GM23338 (cell line): ENCODE results near the gene FBXO24. TPM values are rescaled to one million over a fixed set of nuclear protein-coding genes. Genes with fewer than 3 reads are reported as not detected.

ENCODE experiments used
- ATAC-seq: fragments of 200-7000 bp; cut with Tn5 transposase; 3 replicates; pipeline ENCODE4 v1.9.1; 2020
- DNase-seq: peaks from one replicate; pipeline ENCODE4 v3.0.0-alpha.2; 2015; ENCODE audit warnings: low spot score
- H2AFZ ChIP-seq: fragments of 200-600 bp; sonication (generic); 2 replicates; pipeline ENCODE4 v1.8.0; 2016; ENCODE audit warnings: antibody characterized with exemption, mild to moderate bottlenecking, moderate library complexity
- H3F3A ChIP-seq: fragments of 200-600 bp; sonication (generic); replicated peaks from 2 replicates; pipeline ENCODE4 v1.8.0; 2017; ENCODE audit warnings: antibody characterized with exemption, mixed run types, low read depth
- H3K27ac ChIP-seq: fragments of 200-600 bp; sonication (generic); 2 replicates; pipeline ENCODE4 v1.6.1; 2016; ENCODE audit warnings: low read depth
- H3K27me3 ChIP-seq: fragments of 200-600 bp; sonication (generic); 2 replicates; pipeline ENCODE4 v1.8.0; 2016; ENCODE audit warnings: mild to moderate bottlenecking, mixed run types, moderate library complexity; ENCODE audit not compliant: insufficient read depth
- H3K36me3 ChIP-seq: fragments of 200-600 bp; sonication (generic); 2 replicates; pipeline ENCODE4 v1.8.0; 2016; ENCODE audit warnings: mild to moderate bottlenecking; ENCODE audit not compliant: insufficient read depth
- H3K4me1 ChIP-seq: fragments of 200-600 bp; sonication (generic); 2 replicates; pipeline ENCODE4 v1.8.0; 2016; ENCODE audit warnings: mild to moderate bottlenecking, moderate library complexity; ENCODE audit not compliant: insufficient read depth
- H3K4me2 ChIP-seq: fragments of 200-600 bp; sonication (generic); 2 replicates; pipeline ENCODE4 v1.7.1; 2017; ENCODE audit warnings: mixed run types
- H3K4me3 ChIP-seq: fragments of 200-600 bp; sonication (generic); 2 replicates; pipeline ENCODE4 v1.6.1; 2016; ENCODE audit warnings: mixed run types
- H3K79me2 ChIP-seq: fragments of 200-600 bp; sonication (generic); replicated peaks from 2 replicates; pipeline ENCODE4 v1.8.0; 2017; ENCODE audit warnings: mild to moderate bottlenecking; ENCODE audit not compliant: insufficient read depth
- H3K9me2 ChIP-seq: fragments of 200-600 bp; sonication (generic); 2 replicates; pipeline ENCODE4 v1.8.0; 2017; ENCODE audit not compliant: insufficient read depth
- H4K20me1 ChIP-seq: fragments of 200-600 bp; sonication (generic); replicated peaks from 2 replicates; pipeline ENCODE4 v1.8.0; 2017; ENCODE audit warnings: mild to moderate bottlenecking; ENCODE audit not compliant: insufficient read depth
- H3K27ac Mint-ChIP-seq: 2 replicates; pipeline ENCODE4 v1.8.0; 2020; ENCODE audit warnings: inconsistent platforms, mild to moderate bottlenecking, moderate library complexity, mixed read lengths
- H3K27me3 Mint-ChIP-seq: 3 replicates; pipeline ENCODE4 v1.8.0; 2022; ENCODE audit warnings: low read depth, mild to moderate bottlenecking, moderate library complexity, mixed read lengths, inconsistent platforms; ENCODE audit not compliant: insufficient read depth, poor library complexity
- H3K36me3 Mint-ChIP-seq: 3 replicates; pipeline ENCODE4 v1.8.0; 2021; ENCODE audit warnings: low read depth, mild to moderate bottlenecking, inconsistent platforms, moderate library complexity, mixed read lengths
- H3K4me1 Mint-ChIP-seq: 3 replicates; pipeline ENCODE4 v1.8.0; 2020; ENCODE audit warnings: mild to moderate bottlenecking, inconsistent platforms, mixed read lengths
- H3K4me3 Mint-ChIP-seq: 3 replicates; pipeline ENCODE4 v1.8.0; 2021; ENCODE audit warnings: moderate library complexity, mild to moderate bottlenecking, inconsistent platforms, mixed read lengths
- H3K9me3 Mint-ChIP-seq: 3 replicates; pipeline ENCODE4 v1.8.0; 2020; ENCODE audit warnings: moderate library complexity, mild to moderate bottlenecking, inconsistent platforms, mixed read lengths
- CREB1 ChIP-seq: fragments of 250-450 bp; sonication (Bioruptor Pico); IDR thresholded peaks from 2 replicates; pipeline ENCODE4 v1.5.0; 2020; ENCODE audit warnings: low read depth, mild to moderate bottlenecking, moderate library complexity
- EZH2 ChIP-seq: fragments of 200-600 bp; sonication (generic); IDR thresholded peaks from one replicate; pipeline ENCODE4 v1.8.0; 2017; ENCODE audit warnings: antibody characterized with exemption, mild to moderate bottlenecking, low read depth; ENCODE audit not compliant: unreplicated experiment
- NANOG ChIP-seq: IDR thresholded peaks from 2 replicates; pipeline ENCODE4 v1.6.1; 2016; ENCODE audit warnings: antibody characterized with exemption, borderline replicate concordance
- POLR2AphosphoS5 ChIP-seq: IDR thresholded peaks from 2 replicates; pipeline ENCODE4 v1.6.1; 2016; ENCODE audit warnings: antibody characterized with exemption, low read depth
- STAT1 ChIP-seq: IDR thresholded peaks from one replicate; pipeline ENCODE4 v1.6.1; 2016; ENCODE audit warnings: antibody characterized with exemption; ENCODE audit not compliant: unreplicated experiment
- ZNF114 ChIP-seq: fragments of 250-450 bp; sonication (Bioruptor Pico); IDR thresholded peaks from 2 replicates; pipeline ENCODE4 v1.5.0; 2020; ENCODE audit warnings: mild to moderate bottlenecking, moderate library complexity
- ZNF331 ChIP-seq: fragments of 250-450 bp; sonication (Bioruptor Pico); IDR thresholded peaks from 2 replicates; pipeline ENCODE4 v1.5.0; 2020; ENCODE audit warnings: low read depth, mild to moderate bottlenecking, moderate library complexity
- polyA plus RNA-seq: library from polyadenylated mRNA; unstranded; fragments of >200 nt; fragmentation: Nextera tagmentation; extraction: Ambion mirVana; gene quantifications from 2 replicates; pipeline ENCODE4 v1.2.1, GENCODE V29; 2016
- total RNA-seq: library from RNA; depleted of rRNA; stranded (reverse); fragments of >200 nt; shearing (Covaris generic); gene quantifications from 2 replicates; pipeline ENCODE4 v1.2.3, GENCODE V29; 2014
- TF ChIP-seq, protein P1 (sequence below): IDR thresholded peaks from 2 replicates; pipeline ENCODE4 v1.6.1; 2016; ENCODE audit warnings: antibody characterized with exemption
- TF ChIP-seq, protein P2 (sequence below), 2 experiments: fragments of 200-600 bp in 1 of 2; sonication (generic) in 1 of 2; conservative IDR thresholded peaks; 2 replicates each; pipeline versions ENCODE4 v1.5.1 to v1.6.1; 2016 to 2017; ENCODE audit warnings: antibody characterized with exemption in 2 of 2, low read depth in 2 of 2, mild to moderate bottlenecking in 2 of 2, moderate library complexity in 1 of 2
- TF ChIP-seq, protein P3 (sequence below): fragments of 250-450 bp; sonication (Bioruptor Pico); IDR thresholded peaks from 2 replicates; pipeline ENCODE4 v1.5.0; 2020; ENCODE audit warnings: mild to moderate bottlenecking, moderate library complexity

Gene FBXO24
- total and polyA plus RNA-seq, 2 experiments from 2014 or later = 2.1 to 2.4 TPM

DNA sequence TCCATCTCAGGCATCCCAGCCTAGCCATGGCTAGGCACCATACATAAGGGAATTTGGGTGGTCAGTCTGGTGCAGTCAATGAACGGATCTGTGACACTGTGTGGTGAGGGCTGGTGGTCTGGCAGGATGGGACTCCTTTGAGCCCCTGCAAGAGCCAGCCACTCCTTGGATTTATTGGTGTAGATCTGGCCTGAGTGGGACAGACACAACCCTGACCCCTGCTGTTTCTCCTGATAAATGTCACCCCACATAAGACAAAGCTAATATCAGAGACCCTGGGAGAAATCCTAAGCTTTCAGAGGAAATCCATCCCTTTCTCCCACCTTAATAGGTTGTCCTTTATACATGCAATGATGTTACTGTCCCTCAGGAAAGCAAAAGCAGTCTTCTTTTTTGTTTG is 2.3 kb downstream of the FBXO24 start:
- peaks cover 2% of the 10 kb centered on the region; the same call in 1 of the 2 replicates for H4K20me1 ChIP-seq
- H3K27me3 ChIP-seq = peaks cover 35% of the 10 kb centered on the region
- no peak overlapping the region for H2AFZ ChIP-seq
- Mint-ChIP-seq H3K4me1 (peaks cover 34% of the 10 kb centered on the region), H3K4me3 (peak overlapping the region; percentile 91), H3K36me3 (peaks cover 2% of the 10 kb centered on the region; the same call in 1 of the 3 replicates), H3K27me3 (peaks cover 33% of the 10 kb centered on the region), H3K9me3 (no peaks in the 10 kb centered on the region), H3K27ac (no peak overlapping the region)
- no peak overlapping the region for H3K4me3 ChIP-seq
- H3K9me2 ChIP-seq = no peaks in the 10 kb centered on the region
- DNase-seq (no peak), ATAC-seq (no peak)
- H3K36me3 ChIP-seq = no peaks in the 10 kb centered on the region
- H3K4me2 ChIP-seq = no peak overlapping the region
- H3K27ac ChIP-seq = no peak overlapping the region
- H3K79me2 ChIP-seq = peaks cover 13% of the 10 kb centered on the region
- TF ChIP-seq POLR2AphosphoS5 = no peak; the same call in 1 of the 2 replicates
- TF ChIP-seq NANOG = no peak
- TF ChIP-seq, protein P1, sequence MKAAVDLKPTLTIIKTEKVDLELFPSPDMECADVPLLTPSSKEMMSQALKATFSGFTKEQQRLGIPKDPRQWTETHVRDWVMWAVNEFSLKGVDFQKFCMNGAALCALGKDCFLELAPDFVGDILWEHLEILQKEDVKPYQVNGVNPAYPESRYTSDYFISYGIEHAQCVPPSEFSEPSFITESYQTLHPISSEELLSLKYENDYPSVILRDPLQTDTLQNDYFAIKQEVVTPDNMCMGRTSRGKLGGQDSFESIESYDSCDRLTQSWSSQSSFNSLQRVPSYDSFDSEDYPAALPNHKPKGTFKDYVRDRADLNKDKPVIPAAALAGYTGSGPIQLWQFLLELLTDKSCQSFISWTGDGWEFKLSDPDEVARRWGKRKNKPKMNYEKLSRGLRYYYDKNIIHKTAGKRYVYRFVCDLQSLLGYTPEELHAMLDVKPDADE = no peak
- TF ChIP-seq, protein P2, sequence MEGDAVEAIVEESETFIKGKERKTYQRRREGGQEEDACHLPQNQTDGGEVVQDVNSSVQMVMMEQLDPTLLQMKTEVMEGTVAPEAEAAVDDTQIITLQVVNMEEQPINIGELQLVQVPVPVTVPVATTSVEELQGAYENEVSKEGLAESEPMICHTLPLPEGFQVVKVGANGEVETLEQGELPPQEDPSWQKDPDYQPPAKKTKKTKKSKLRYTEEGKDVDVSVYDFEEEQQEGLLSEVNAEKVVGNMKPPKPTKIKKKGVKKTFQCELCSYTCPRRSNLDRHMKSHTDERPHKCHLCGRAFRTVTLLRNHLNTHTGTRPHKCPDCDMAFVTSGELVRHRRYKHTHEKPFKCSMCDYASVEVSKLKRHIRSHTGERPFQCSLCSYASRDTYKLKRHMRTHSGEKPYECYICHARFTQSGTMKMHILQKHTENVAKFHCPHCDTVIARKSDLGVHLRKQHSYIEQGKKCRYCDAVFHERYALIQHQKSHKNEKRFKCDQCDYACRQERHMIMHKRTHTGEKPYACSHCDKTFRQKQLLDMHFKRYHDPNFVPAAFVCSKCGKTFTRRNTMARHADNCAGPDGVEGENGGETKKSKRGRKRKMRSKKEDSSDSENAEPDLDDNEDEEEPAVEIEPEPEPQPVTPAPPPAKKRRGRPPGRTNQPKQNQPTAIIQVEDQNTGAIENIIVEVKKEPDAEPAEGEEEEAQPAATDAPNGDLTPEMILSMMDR (conservative IDR thresholded peaks at IDR 0.05; ENCODE audit: low read depth in 2 of 2) = peak; percentile 9 to 40; a peak in 2 of 4 replicates
- TF ChIP-seq CREB1 (CRISPR knock-in tag) = no peak
- H3F3A ChIP-seq = peaks cover 16% of the 10 kb centered on the region
- H3K4me1 ChIP-seq = peaks cover 37% of the 10 kb centered on the region

DNA sequence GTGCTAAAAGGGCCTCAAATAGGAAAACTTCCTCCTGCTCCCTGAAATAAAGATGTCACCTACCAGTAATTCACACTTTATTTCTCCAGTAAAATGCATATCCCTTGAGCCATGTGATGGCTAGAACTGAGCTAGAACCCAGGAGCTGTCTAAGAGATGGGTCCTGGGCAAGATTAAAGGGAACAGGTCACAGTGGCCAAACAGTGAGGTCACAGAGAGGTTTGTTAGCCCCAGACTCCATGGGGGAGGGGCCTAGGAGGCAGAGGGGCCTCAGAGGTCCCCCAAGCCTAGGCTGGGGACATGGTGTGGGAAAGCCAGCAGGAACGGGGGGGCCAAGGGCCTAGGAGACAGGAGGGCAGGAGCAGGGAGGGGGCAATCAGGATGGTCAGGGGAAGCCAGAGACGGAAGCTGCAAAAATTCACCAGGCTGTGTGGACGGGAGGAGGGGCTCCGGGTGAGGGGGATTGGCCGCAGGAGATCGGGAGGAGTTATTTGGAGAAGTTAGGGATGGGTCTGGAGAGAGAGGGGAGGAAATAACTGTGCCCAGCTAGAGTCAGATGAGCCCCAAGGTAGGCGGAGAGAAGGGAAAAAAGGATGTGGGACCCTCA is 3.3 kb downstream of the FBXO24 start:
- no peak overlapping the region for H3K27ac Mint-ChIP-seq
- no peaks in the 10 kb centered on the region; the same call in 2 of the 3 replicates for H3K9me3 Mint-ChIP-seq
- H3K36me3 Mint-ChIP-seq = peaks cover 8% of the 10 kb centered on the region; the same call in 2 of the 3 replicates
- no peaks in the 10 kb centered on the region for H3K36me3 ChIP-seq
- peaks cover 7% of the 10 kb centered on the region; the same call in 1 of the 2 replicates for H3K79me2 ChIP-seq
- H3K4me1 ChIP-seq = peaks cover 29% of the 10 kb centered on the region
- H2AFZ ChIP-seq = no peak overlapping the region
- peaks cover 11% of the 10 kb centered on the region for H3F3A ChIP-seq
- peak; percentile 62 for DNase-seq
- H3K27ac ChIP-seq = no peak overlapping the region
- peaks cover 25% of the 10 kb centered on the region for H3K4me1 Mint-ChIP-seq
- peak overlapping the region; percentile 52 for H3K4me3 Mint-ChIP-seq
- no peak for ATAC-seq
- H4K20me1 ChIP-seq = no peaks in the 10 kb centered on the region; the same call in 1 of the 2 replicates
- H3K4me2 ChIP-seq = peak overlapping the region; percentile 84
- H3K9me2 ChIP-seq = no peaks in the 10 kb centered on the region
- H3K27me3 Mint-ChIP-seq = peaks cover 37% of the 10 kb centered on the region
- H3K27me3 ChIP-seq = peaks cover 35% of the 10 kb centered on the region
- H3K4me3 ChIP-seq = peak overlapping the region; percentile 49
- TF ChIP-seq STAT1 (no peak), ZNF331 (CRISPR knock-in tag) (no peak), CREB1 (CRISPR knock-in tag) (no peak), NANOG (no peak), ZNF114 (no peak), EZH2 (no peak), POLR2AphosphoS5 (no peak; the same call in 1 of the 2 replicates)
- TF ChIP-seq, protein P3, sequence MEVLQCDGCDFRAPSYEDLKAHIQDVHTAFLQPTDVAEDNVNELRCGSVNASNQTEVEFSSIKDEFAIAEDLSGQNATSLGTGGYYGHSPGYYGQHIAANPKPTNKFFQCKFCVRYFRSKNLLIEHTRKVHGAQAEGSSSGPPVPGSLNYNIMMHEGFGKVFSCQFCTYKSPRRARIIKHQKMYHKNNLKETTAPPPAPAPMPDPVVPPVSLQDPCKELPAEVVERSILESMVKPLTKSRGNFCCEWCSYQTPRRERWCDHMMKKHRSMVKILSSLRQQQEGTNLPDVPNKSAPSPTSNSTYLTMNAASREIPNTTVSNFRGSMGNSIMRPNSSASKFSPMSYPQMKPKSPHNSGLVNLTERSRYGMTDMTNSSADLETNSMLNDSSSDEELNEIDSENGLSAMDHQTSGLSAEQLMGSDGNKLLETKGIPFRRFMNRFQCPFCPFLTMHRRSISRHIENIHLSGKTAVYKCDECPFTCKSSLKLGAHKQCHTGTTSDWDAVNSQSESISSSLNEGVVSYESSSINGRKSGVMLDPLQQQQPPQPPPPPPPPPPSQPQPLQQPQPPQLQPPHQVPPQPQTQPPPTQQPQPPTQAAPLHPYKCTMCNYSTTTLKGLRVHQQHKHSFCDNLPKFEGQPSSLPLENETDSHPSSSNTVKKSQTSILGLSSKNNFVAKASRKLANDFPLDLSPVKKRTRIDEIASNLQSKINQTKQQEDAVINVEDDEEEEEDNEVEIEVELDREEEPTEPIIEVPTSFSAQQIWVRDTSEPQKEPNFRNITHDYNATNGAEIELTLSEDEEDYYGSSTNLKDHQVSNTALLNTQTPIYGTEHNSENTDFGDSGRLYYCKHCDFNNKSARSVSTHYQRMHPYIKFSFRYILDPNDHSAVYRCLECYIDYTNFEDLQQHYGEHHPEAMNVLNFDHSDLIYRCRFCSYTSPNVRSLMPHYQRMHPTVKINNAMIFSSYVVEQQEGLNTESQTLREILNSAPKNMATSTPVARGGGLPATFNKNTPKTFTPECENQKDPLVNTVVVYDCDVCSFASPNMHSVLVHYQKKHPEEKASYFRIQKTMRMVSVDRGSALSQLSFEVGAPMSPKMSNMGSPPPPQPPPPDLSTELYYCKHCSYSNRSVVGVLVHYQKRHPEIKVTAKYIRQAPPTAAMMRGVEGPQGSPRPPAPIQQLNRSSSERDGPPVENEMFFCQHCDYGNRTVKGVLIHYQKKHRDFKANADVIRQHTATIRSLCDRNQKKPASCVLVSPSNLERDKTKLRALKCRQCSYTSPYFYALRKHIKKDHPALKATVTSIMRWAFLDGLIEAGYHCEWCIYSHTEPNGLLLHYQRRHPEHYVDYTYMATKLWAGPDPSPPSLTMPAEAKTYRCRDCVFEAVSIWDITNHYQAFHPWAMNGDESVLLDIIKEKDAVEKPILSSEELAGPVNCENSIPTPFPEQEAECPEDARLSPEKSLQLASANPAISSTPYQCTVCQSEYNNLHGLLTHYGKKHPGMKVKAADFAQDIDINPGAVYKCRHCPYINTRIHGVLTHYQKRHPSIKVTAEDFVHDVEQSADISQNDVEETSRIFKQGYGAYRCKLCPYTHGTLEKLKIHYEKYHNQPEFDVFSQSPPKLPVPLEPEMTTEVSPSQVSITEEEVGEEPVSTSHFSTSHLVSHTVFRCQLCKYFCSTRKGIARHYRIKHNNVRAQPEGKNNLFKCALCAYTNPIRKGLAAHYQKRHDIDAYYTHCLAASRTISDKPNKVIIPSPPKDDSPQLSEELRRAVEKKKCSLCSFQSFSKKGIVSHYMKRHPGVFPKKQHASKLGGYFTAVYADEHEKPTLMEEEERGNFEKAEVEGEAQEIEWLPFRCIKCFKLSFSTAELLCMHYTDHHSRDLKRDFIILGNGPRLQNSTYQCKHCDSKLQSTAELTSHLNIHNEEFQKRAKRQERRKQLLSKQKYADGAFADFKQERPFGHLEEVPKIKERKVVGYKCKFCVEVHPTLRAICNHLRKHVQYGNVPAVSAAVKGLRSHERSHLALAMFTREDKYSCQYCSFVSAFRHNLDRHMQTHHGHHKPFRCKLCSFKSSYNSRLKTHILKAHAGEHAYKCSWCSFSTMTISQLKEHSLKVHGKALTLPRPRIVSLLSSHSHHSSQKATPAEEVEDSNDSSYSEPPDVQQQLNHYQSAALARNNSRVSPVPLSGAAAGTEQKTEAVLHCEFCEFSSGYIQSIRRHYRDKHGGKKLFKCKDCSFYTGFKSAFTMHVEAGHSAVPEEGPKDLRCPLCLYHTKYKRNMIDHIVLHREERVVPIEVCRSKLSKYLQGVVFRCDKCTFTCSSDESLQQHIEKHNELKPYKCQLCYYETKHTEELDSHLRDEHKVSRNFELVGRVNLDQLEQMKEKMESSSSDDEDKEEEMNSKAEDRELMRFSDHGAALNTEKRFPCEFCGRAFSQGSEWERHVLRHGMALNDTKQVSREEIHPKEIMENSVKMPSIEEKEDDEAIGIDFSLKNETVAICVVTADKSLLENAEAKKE = no peak
